HepG2 (cell line): ENCODE results near the gene GJD3. TPM values are rescaled to one million over a fixed set of nuclear protein-coding genes. Genes with fewer than 3 reads are reported as not detected.

Experiments used
- IRX3 ChIP-seq: sonication (generic); formaldehyde crosslinking; IDR thresholded peaks from 2 replicates; pipeline ENCODE4 v1.8.1; 2023; ENCODE audit warnings: mild to moderate bottlenecking, low read depth, missing genetic modification reagents, borderline replicate concordance
- JDP2 ChIP-seq: sonication (generic); formaldehyde crosslinking; IDR thresholded peaks from 2 replicates; pipeline ENCODE4 v1.8.1; 2022; ENCODE audit warnings: missing genetic modification reagents, borderline replicate concordance
- JUN ChIP-seq: sonication (generic); formaldehyde crosslinking; IDR thresholded peaks from 2 replicates; pipeline ENCODE4 v1.4.0; 2020; ENCODE audit warnings: mild to moderate bottlenecking, missing genetic modification reagents
- NR1H2 ChIP-seq: sonication (generic); formaldehyde crosslinking; IDR thresholded peaks from 2 replicates; pipeline ENCODE4 v1.8.1; 2022; ENCODE audit warnings: low read depth, missing genetic modification reagents, borderline replicate concordance
- PATZ1 ChIP-seq: sonication (generic); formaldehyde crosslinking; IDR thresholded peaks from 2 replicates; pipeline ENCODE4 v1.4.0; 2020; ENCODE audit warnings: missing genetic modification reagents
- PHF5A ChIP-seq: IDR thresholded peaks from one replicate; pipeline ENCODE4 v1.6.1; 2018; ENCODE audit warnings: low read depth, missing genetic modification reagents; ENCODE audit not compliant: unreplicated experiment
- PTBP1 ChIP-seq: fragments of 200-400 bp; formaldehyde crosslinking; IDR thresholded peaks from 2 replicates; pipeline ENCODE4 v1.6.1; 2018; ENCODE audit warnings: low read length, low read depth; ENCODE audit not compliant: poor library complexity, severe bottlenecking
- TFAP4 ChIP-seq: sonication (generic); IDR thresholded peaks from 2 replicates; pipeline ENCODE4 v1.6.1; 2016; ENCODE audit warnings: low read depth, borderline replicate concordance
- ZBTB7A ChIP-seq: sonication (generic); formaldehyde crosslinking; IDR thresholded peaks from 2 replicates; pipeline ENCODE4 v1.8.0; 2022; ENCODE audit warnings: mild to moderate bottlenecking, missing genetic modification reagents
- ZNF17 ChIP-seq: sonication (generic); formaldehyde crosslinking; IDR thresholded peaks from 2 replicates; pipeline ENCODE4 v1.5.0; 2020; ENCODE audit warnings: mild to moderate bottlenecking, missing genetic modification reagents
- ZNF18 ChIP-seq: sonication (generic); formaldehyde crosslinking; IDR thresholded peaks from 2 replicates; pipeline ENCODE4 v1.8.0; 2022; ENCODE audit warnings: mild to moderate bottlenecking, missing genetic modification reagents; ENCODE audit not compliant: insufficient replicate concordance
- ZNF234 ChIP-seq: sonication (generic); formaldehyde crosslinking; conservative IDR thresholded peaks from 2 replicates; pipeline ENCODE4 v1.5.1; 2020; ENCODE audit warnings: mild to moderate bottlenecking, missing genetic modification reagents
- ZNF24 ChIP-seq: fragments of 450-650 bp; IDR thresholded peaks from 2 replicates; pipeline ENCODE4 v1.6.1; 2017; ENCODE audit warnings: antibody characterized with exemption, mild to moderate bottlenecking
- ZNF282 ChIP-seq: fragments of 450-650 bp; IDR thresholded peaks from 2 replicates; pipeline ENCODE4 v1.6.1; 2018; ENCODE audit not compliant: partially characterized antibody
- ZNF512 ChIP-seq: sonication (generic); formaldehyde crosslinking; IDR thresholded peaks from 2 replicates; pipeline ENCODE4 v1.4.0; 2020; ENCODE audit warnings: mild to moderate bottlenecking, missing genetic modification reagents
- polyA plus RNA-seq, 8 experiments: library from polyadenylated mRNA; depleted of rRNA in 3 of 8; stranded (reverse) in 7 of 8; unstranded in 1 of 8; fragments of >200 nt; fragmentation: Illumina TruSeq in 4 of 8; extraction: Trizol in 4 of 8; gene quantifications; 2 replicates each; pipeline versions ENCODE4 v1.2.1 to v1.2.3, GENCODE V29; 2011 to 2016; ENCODE audit warnings: low read depth in 4 of 8, missing spikeins in 1 of 8, mixed read lengths in 1 of 8; ENCODE audit not compliant: insufficient read depth in 1 of 8
- total RNA-seq, 5 experiments: library from RNA; depleted of rRNA; stranded (reverse); fragments of >200 nt; fragmentation: Illumina TruSeq; extraction: Trizol; gene quantifications; 2 replicates each; pipeline ENCODE4 v1.2.3, GENCODE V29; 2016; ENCODE audit warnings: low read depth in 1 of 5

The GJD3 gene
- total and polyA plus RNA-seq, 2 of the 13 experiments (the other 11 are each of a cell fraction or from before 2014, with no cell fraction given) = not detected

- no peak for TF ChIP-seq ZNF234 (CRISPR knock-in tag)
- TF ChIP-seq JDP2 (CRISPR knock-in tag) = no peak
- TF ChIP-seq PATZ1 (CRISPR knock-in tag) = peak; percentile 90
- 0 out of 2 replicates have a peak, but pooled peaks have one; percentile 3 for TF ChIP-seq NR1H2 (CRISPR knock-in tag)
- peak; percentile 75 for TF ChIP-seq PHF5A (CRISPR knock-in tag)
- TF ChIP-seq TFAP4 = peak; percentile 20; the same call in 1 of the 2 replicates
- TF ChIP-seq ZNF24 = no peak
- peak; percentile 81; the same call in 1 of the 2 replicates for TF ChIP-seq ZBTB7A (CRISPR knock-in tag)
- no peak for TF ChIP-seq JUN (CRISPR knock-in tag)
- TF ChIP-seq ZNF18 (CRISPR knock-in tag) = no peak
- TF ChIP-seq IRX3 = no peak
- TF ChIP-seq ZNF512 (CRISPR knock-in tag) = no peak
- TF ChIP-seq ZNF17 (CRISPR knock-in tag) = no peak
- TF ChIP-seq PTBP1 = no peak
- TF ChIP-seq ZNF282 = no peak
Measured at GRCh38 chr17:40341808-40342503, 22.6 kb downstream of the GJD3 start (continued).
